Neuronal stem cell (in vitro differentiated cells): ENCODE results near the gene AIM2.

ENCODE experiments used
- DNase-seq: peaks from one replicate; pipeline ENCODE4 v3.0.0-alpha.2; 2013; ENCODE audit warnings: low spot score
- H2AFZ ChIP-seq: one replicate; pipeline ENCODE4 v1.6.1; 2013; ENCODE audit warnings: mild to moderate bottlenecking, low read length, inconsistent platforms
- H2AK5ac ChIP-seq: 2 replicates; pipeline ENCODE4 v1.6.1; 2013; ENCODE audit warnings: low read depth, mild to moderate bottlenecking, inconsistent platforms, low read length, moderate library complexity, mixed read lengths
- H2BK120ac ChIP-seq: 2 replicates; pipeline ENCODE4 v1.6.1; 2013; ENCODE audit warnings: low read depth, mild to moderate bottlenecking, inconsistent platforms, low read length, moderate library complexity, mixed read lengths
- H2BK12ac ChIP-seq: one replicate; pipeline ENCODE4 v1.6.1; 2013; ENCODE audit warnings: low read length, inconsistent platforms
- H2BK15ac ChIP-seq: 2 replicates; pipeline ENCODE4 v1.6.1; 2013; ENCODE audit warnings: mild to moderate bottlenecking, low read length, inconsistent platforms, mixed read lengths
- H2BK5ac ChIP-seq: one replicate; pipeline ENCODE4 v1.6.1; 2013; ENCODE audit warnings: inconsistent platforms, mild to moderate bottlenecking, low read length, moderate library complexity
- H3K14ac ChIP-seq: one replicate; pipeline ENCODE4 v1.6.1; 2013; ENCODE audit warnings: low read length, inconsistent platforms
- H3K18ac ChIP-seq: 2 replicates; pipeline ENCODE4 v1.6.1; 2013; ENCODE audit warnings: low read length, inconsistent platforms
- H3K23ac ChIP-seq: 2 replicates; pipeline ENCODE4 v1.6.1; 2013; ENCODE audit warnings: low read depth, mild to moderate bottlenecking, mixed read lengths, low read length, inconsistent platforms; ENCODE audit not compliant: poor library complexity
- H3K27ac ChIP-seq: replicated peaks from 3 replicates; pipeline ENCODE4 v1.5.1; 2013; ENCODE audit warnings: low read length, inconsistent platforms
- H3K27me3 ChIP-seq, 3 experiments: 2 replicates each; pipeline ENCODE4 v1.6.1; 2013; ENCODE audit warnings: low read length in 3 of 3, mild to moderate bottlenecking in 2 of 3, inconsistent platforms in 1 of 3, low read depth in 1 of 3, mixed read lengths in 1 of 3, moderate library complexity in 1 of 3; ENCODE audit not compliant: control insufficient read depth in 3 of 3, insufficient read depth in 3 of 3
- H3K36me3 ChIP-seq, 2 donors: replicated peaks in 1 of 2; 2 replicates each; pipeline ENCODE4 v1.6.1; 2013; ENCODE audit warnings: low read length in 2 of 2; ENCODE audit not compliant: control insufficient read depth in 2 of 2, insufficient read depth in 2 of 2
- H3K4ac ChIP-seq: 2 replicates; pipeline ENCODE4 v1.6.1; 2013; ENCODE audit warnings: inconsistent platforms, mild to moderate bottlenecking, low read length, moderate library complexity
- H3K4me1 ChIP-seq, 2 donors: 1 replicate in 1 of 2; 2 replicates in 1 of 2; pipeline ENCODE4 v1.6.1; 2013; ENCODE audit warnings: low read length in 2 of 2, low read depth in 1 of 2; ENCODE audit not compliant: control insufficient read depth in 2 of 2, insufficient read depth in 1 of 2
- H3K4me2 ChIP-seq: one replicate; pipeline ENCODE4 v1.6.1; 2013; ENCODE audit warnings: mild to moderate bottlenecking, low read length, inconsistent platforms; ENCODE audit not compliant: insufficient read depth, poor library complexity, severe bottlenecking
- H3K4me3 ChIP-seq, 2 donors: 2 replicates each; pipeline ENCODE4 v1.5.1; 2013; ENCODE audit warnings: low read length in 2 of 2, mild to moderate bottlenecking in 2 of 2, inconsistent platforms in 1 of 2, moderate library complexity in 1 of 2
- H3K79me1 ChIP-seq: one replicate; pipeline ENCODE4 v1.6.1; 2013; ENCODE audit warnings: low read depth, mild to moderate bottlenecking, inconsistent platforms, low read length, moderate library complexity
- H3K9ac ChIP-seq: one replicate; pipeline ENCODE4 v1.6.1; 2013; ENCODE audit warnings: mild to moderate bottlenecking, low read depth, low read length, inconsistent platforms; ENCODE audit not compliant: poor library complexity
- H3K9me3 ChIP-seq, 2 donors: replicated peaks in 1 of 2; 2 replicates each; pipeline versions ENCODE3 to v1.6.1; 2013; ENCODE audit warnings: low read length in 2 of 2, mild to moderate bottlenecking in 2 of 2, inconsistent platforms in 1 of 2, low read depth in 1 of 2, mixed read lengths in 1 of 2, moderate library complexity in 1 of 2; ENCODE audit not compliant: control insufficient read depth in 2 of 2, insufficient read depth in 1 of 2
- H4K8ac ChIP-seq: one replicate; pipeline ENCODE4 v1.6.1; 2013; ENCODE audit warnings: low read depth, mild to moderate bottlenecking, inconsistent platforms, low read length, moderate library complexity
- H4K91ac ChIP-seq: one replicate; pipeline ENCODE4 v1.6.1; 2013; ENCODE audit warnings: low read length, low read depth, mild to moderate bottlenecking, inconsistent platforms; ENCODE audit not compliant: poor library complexity
- whole genome bisulfite sequencing, 2 donors: extraction: QIAGEN DNeasy Blood & Tissue Kit; methylation state at CpG; one replicate each; pipeline ENCODE4 v1.1.7; 2013; ENCODE audit warnings: missing lambda C conversion rate in 2 of 2, mixed read lengths in 1 of 2; ENCODE audit not compliant: insufficient read length in 2 of 2, insufficient replicate concordance in 1 of 2; ENCODE audit errors: extremely low coverage in 2 of 2; 5-methylcytosine and 5-hydroxymethylcytosine counted together

AIM2 gene

GRCh38 chr1:159015440-159015909 is 61.1 kb downstream of the AIM2 start:
- Histone ChIP-seq H3K36me3 (peaks cover 0 to 26% of the 10 kb centered on the region in 2 donors), H3K4me1 (no peaks in the 10 kb centered on the region), H2BK12ac (no peak overlapping the region), H2BK120ac (no peak overlapping the region), H4K8ac (no peak overlapping the region), H2AK5ac (no peak overlapping the region), H2BK5ac (no peak overlapping the region), H3K18ac (no peak overlapping the region), H3K4ac (no peak overlapping the region), H3K27ac (no peak overlapping the region), H2AFZ (no peak overlapping the region), H3K4me2 (no peak overlapping the region), H3K79me1 (no peaks in the 10 kb centered on the region), H3K14ac (no peak overlapping the region), H2BK15ac (no peak overlapping the region), H3K4me3 (no peak overlapping the region), H3K9me3 (no peaks in the 10 kb centered on the region), H4K91ac (no peak overlapping the region), H3K23ac (no peak overlapping the region), H3K27me3 (no peaks in the 10 kb centered on the region), H3K9ac (no peak overlapping the region)
- no CpG with 5 or more reads among the region's 4 CpGs for WGBS, 2 donors
- DNase-seq, result no peak

- H2BK15ac ChIP-seq, result no peak overlapping the region
- H3K27ac ChIP-seq, result no peak overlapping the region
- H3K27me3 ChIP-seq, result no peaks in the 10 kb centered on the region
- H3K36me3 ChIP-seq, result peaks cover 0 to 26% of the 10 kb centered on the region in 2 donors
- no peak overlapping the region for H3K23ac ChIP-seq
- no peak overlapping the region for H2BK12ac ChIP-seq
- no peak overlapping the region for H3K18ac ChIP-seq
- no peak overlapping the region for H2AFZ ChIP-seq
- no peak overlapping the region for H3K4me3 ChIP-seq
- no peak overlapping the region for H4K91ac ChIP-seq
- H2BK5ac ChIP-seq, result no peak overlapping the region
- no peaks in the 10 kb centered on the region for H3K9me3 ChIP-seq
- no peak overlapping the region for H3K4me2 ChIP-seq
- H3K4ac ChIP-seq, result no peak overlapping the region
- no peak overlapping the region for H3K14ac ChIP-seq
- no peak for DNase-seq
- H2AK5ac ChIP-seq, result no peak overlapping the region
- H4K8ac ChIP-seq, result no peak overlapping the region
- WGBS, 2 donors, result no CpG with 5 or more reads among the region's 3 CpGs
- H3K4me1 ChIP-seq, result peaks cover under 1 to 4% of the 10 kb centered on the region in 2 donors
- H3K79me1 ChIP-seq, result no peaks in the 10 kb centered on the region
- no peak overlapping the region for H2BK120ac ChIP-seq
- no peak overlapping the region for H3K9ac ChIP-seq
Measured at GRCh38 chr1:159014851-159015250, 61.7 kb downstream of the AIM2 start.

GRCh38 chr1:159014003-159014571 is 62.5 kb downstream of the AIM2 start:
- Histone ChIP-seq H3K9ac (no peak overlapping the region), H3K4me3 (no peak overlapping the region), H3K27ac (no peak overlapping the region), H4K91ac (no peak overlapping the region), H3K4ac (no peak overlapping the region), H2BK5ac (no peak overlapping the region), H3K23ac (no peak overlapping the region), H3K18ac (no peak overlapping the region), H2BK15ac (no peak overlapping the region), H3K27me3 (no peaks in the 10 kb centered on the region), H3K4me1 (peaks cover 3 to 4% of the 10 kb centered on the region in 2 donors), H2BK120ac (no peak overlapping the region), H3K79me1 (no peaks in the 10 kb centered on the region), H2BK12ac (no peak overlapping the region), H3K4me2 (no peak overlapping the region), H2AK5ac (no peak overlapping the region), H3K14ac (no peak overlapping the region), H3K36me3 (peaks cover 0 to 26% of the 10 kb centered on the region in 2 donors), H4K8ac (no peak overlapping the region), H3K9me3 (no peaks in the 10 kb centered on the region), H2AFZ (no peak overlapping the region)
- no peak for DNase-seq
- no CpG with 5 or more reads among the region's 3 CpGs for WGBS, 2 donors

GRCh38 chr1:159012495-159012894 is 64.1 kb downstream of the AIM2 start:
- H3K4me2 ChIP-seq, result no peak overlapping the region
- no peak for DNase-seq
- peaks cover 3 to 4% of the 10 kb centered on the region in 2 donors for H3K4me1 ChIP-seq

More at GRCh38 chr1:159012495-159012894, 64.1 kb downstream of the AIM2 start:
- no peak overlapping the region for H2BK5ac ChIP-seq
- H3K27me3 ChIP-seq, result no peaks in the 10 kb centered on the region
- peaks cover 0 to 13% of the 10 kb centered on the region in 2 donors for H3K36me3 ChIP-seq
- H4K8ac ChIP-seq, result no peak overlapping the region
- H2AK5ac ChIP-seq, result no peak overlapping the region
- WGBS, 2 donors, result no CpG with 5 or more reads among the region's 6 CpGs
- H2AFZ ChIP-seq, result no peak overlapping the region
- no peak overlapping the region for H3K23ac ChIP-seq
- no peak overlapping the region for H3K9ac ChIP-seq
- H3K14ac ChIP-seq, result no peak overlapping the region
- H2BK120ac ChIP-seq, result no peak overlapping the region
- no peak overlapping the region for H3K4ac ChIP-seq
- no peak overlapping the region for H3K4me3 ChIP-seq
- H3K18ac ChIP-seq, result no peak overlapping the region
- no peak overlapping the region for H2BK15ac ChIP-seq
- no peak overlapping the region for H2BK12ac ChIP-seq
- no peak overlapping the region for H4K91ac ChIP-seq
- no peaks in the 10 kb centered on the region for H3K9me3 ChIP-seq
- H3K27ac ChIP-seq, result no peak overlapping the region
- H3K79me1 ChIP-seq, result no peaks in the 10 kb centered on the region
